HFF-Myc (cell line): ENCODE measurements around the gene LSR.

Experiments used
- DNase-seq: peaks from one replicate; pipeline ENCODE4 v3.0.0-alpha.2; 2011; ENCODE audit warnings: low read depth; ENCODE audit errors: extremely low read depth
- H3K4me3 ChIP-seq: replicated peaks from 2 replicates; pipeline ENCODE4 v1.5.1; 2011; ENCODE audit warnings: low read depth, mild to moderate bottlenecking, control low read depth, low read length
- CTCF ChIP-seq: IDR thresholded peaks from 2 replicates; pipeline ENCODE4 v1.5.1; 2012; ENCODE audit warnings: mild to moderate bottlenecking, low read depth, low read length, control low read depth; ENCODE audit errors: missing control alignments

LSR gene

GRCh38 chr19:35248310-35249145 lies at the start of gene LSR:
Gene LSR (plus strand): TSS chr19:35249002. CDS start chr19:35249023, 21 bp downstream.
- no peak for TF ChIP-seq CTCF
- H3K4me3 ChIP-seq = peak within 1 kb of the TSS; percentile 7; the same call in 1 of the 2 replicates
- no peak for DNase-seq

- no peak for DNase-seq
- no peak overlapping the region for H3K4me3 ChIP-seq
- no peak for TF ChIP-seq CTCF
Observed at GRCh38 chr19:35199481-35199880, 49.3 kb upstream of the LSR start.

GRCh38 chr19:35202722-35203688 lies 45.8 kb upstream of the LSR start:
- TF ChIP-seq CTCF = no peak
- DNase-seq = no peak
- H3K4me3 ChIP-seq = no peak overlapping the region

- H3K4me3 ChIP-seq = no peak overlapping the region
- no peak for DNase-seq
- no peak for TF ChIP-seq CTCF
Observed at GRCh38 chr19:35204799-35205732, 43.7 kb upstream of the LSR start.

- no peak for TF ChIP-seq CTCF
- no peak for DNase-seq
- H3K4me3 ChIP-seq = no peak overlapping the region
Observed at GRCh38 chr19:35205733-35206323, 43.0 kb upstream of the LSR start.
